ENCODE data around the gene RNF39.

DNA sequence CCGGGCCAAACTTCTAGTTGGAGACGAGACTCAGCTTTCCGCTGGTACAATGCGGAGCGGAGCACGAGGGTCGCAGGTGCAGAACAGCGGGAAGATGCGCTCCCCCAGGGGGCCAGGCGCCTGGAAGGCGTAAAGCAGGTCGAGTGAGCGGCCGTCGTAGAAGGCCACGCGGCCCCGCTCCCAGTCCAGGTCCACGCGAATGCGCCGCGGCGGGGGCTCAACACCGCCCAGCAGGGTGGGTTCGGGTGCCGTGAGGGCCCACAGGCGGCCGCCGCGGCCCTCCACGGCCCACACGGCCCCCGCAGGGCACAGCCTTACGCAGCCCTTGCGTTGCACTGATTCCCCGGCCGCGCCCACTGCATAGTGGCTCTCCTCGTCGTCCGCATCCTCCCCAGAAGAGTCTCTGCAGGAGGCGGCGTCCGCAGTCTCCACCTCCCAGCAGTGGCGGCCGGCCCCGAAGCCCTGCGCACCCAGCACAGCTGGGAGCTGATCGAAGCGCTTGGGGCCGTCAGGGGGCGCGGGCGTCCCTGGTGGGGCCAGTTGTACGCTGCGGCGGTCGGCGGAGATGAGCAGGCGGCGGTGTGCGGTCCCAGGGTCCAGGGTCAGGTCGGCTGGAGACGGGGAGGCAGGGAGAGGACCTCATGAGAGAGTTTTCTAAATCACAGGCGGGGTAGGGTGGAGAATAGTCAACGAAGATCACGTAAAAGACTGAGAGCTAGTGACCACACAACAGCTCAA lies 4.3 kb downstream of the RNF39 start:
- TF ChIP-seq CTCF (IDR thresholded peaks at IDR 0.05) = no peak
- no peak for TF ChIP-seq POLR2A (IDR thresholded peaks at IDR 0.05)
